Brain microvascular endothelial cell (primary cell): Measurements from ENCODE around the gene FARP1.

Experiments
- DNase-seq: peaks from one replicate; pipeline ENCODE4 v3.0.0-alpha.2; 2020
- H3K27ac ChIP-seq: fragments of 250-450 bp; sonication (Bioruptor Pico); 2 replicates; pipeline ENCODE4 v1.5.1; 2020; ENCODE audit warnings: mild to moderate bottlenecking, moderate library complexity
- H3K27me3 ChIP-seq: fragments of 250-450 bp; sonication (Bioruptor Pico); replicated peaks from 2 replicates; pipeline ENCODE4 v1.5.1; 2020; ENCODE audit warnings: mild to moderate bottlenecking
- H3K36me3 ChIP-seq: fragments of 250-450 bp; sonication (Bioruptor Pico); replicated peaks from 2 replicates; pipeline ENCODE4 v1.5.1; 2020; ENCODE audit warnings: mild to moderate bottlenecking
- H3K4me3 ChIP-seq: 2 replicates; pipeline ENCODE4 v1.5.1; 2011; ENCODE audit warnings: low read depth, mild to moderate bottlenecking, control low read depth, low read length, moderate library complexity
- CTCF ChIP-seq: IDR thresholded peaks from 2 replicates; pipeline ENCODE4 v1.5.1; 2011; ENCODE audit warnings: low read depth, mild to moderate bottlenecking, moderate library complexity, low read length, control low read depth, inconsistent platforms; ENCODE audit errors: missing control alignments
- in situ Hi-C: cut with HindIII; loops from 2 replicates; pipeline ENCODE4 v1.10.0; 2017; ENCODE audit warnings: low sequenced_read_pairs, low pct_ligation_motif_present

Gene FARP1

GRCh38 chr13:98099627-98100026 lies 43.3 kb upstream of the FARP1 start:
- H3K36me3 ChIP-seq: no peaks in the 10 kb centered on the region

GRCh38 chr13:98100481-98100880 lies 42.4 kb upstream of the FARP1 start:
- DNase-seq: no peak
- Histone ChIP-seq H3K4me3 (no peak overlapping the region), H3K27me3 (no peaks in the 10 kb centered on the region), H3K36me3 (no peaks in the 10 kb centered on the region), H3K27ac (no peak overlapping the region)
- no peak for TF ChIP-seq CTCF
- in situ Hi-C loops: no loop called here

More at GRCh38 chr13:98099627-98100026, 43.3 kb upstream of the FARP1 start:
- Histone ChIP-seq H3K27me3 (no peaks in the 10 kb centered on the region), H3K27ac (no peak overlapping the region), H3K4me3 (no peak overlapping the region)
- TF ChIP-seq CTCF: no peak
- in situ Hi-C loops: no loop called here
- DNase-seq: no peak

GRCh38 chr13:98103531-98103930 lies 39.4 kb upstream of the FARP1 start:
- DNase-seq: no peak
- no peak overlapping the region for H3K4me3 ChIP-seq
- H3K36me3 ChIP-seq: no peaks in the 10 kb centered on the region
- in situ Hi-C loops: no loop called here
- H3K27me3 ChIP-seq: no peaks in the 10 kb centered on the region
- no peak overlapping the region for H3K27ac ChIP-seq
- TF ChIP-seq CTCF: no peak

- in situ Hi-C loops: no loop called here
- H3K27me3 ChIP-seq: no peaks in the 10 kb centered on the region
- no peak overlapping the region for H3K4me3 ChIP-seq
- no peaks in the 10 kb centered on the region for H3K36me3 ChIP-seq
- DNase-seq: no peak
- TF ChIP-seq CTCF: peak; percentile 59
- H3K27ac ChIP-seq: no peak overlapping the region
These were observed 38.7 kb upstream of the FARP1 start for GRCh38 chr13:98103942-98104880.

GRCh38 chr13:98105929-98106336 lies 37.0 kb upstream of the FARP1 start:
- H3K4me3 ChIP-seq: no peak overlapping the region
- no peak overlapping the region for H3K27ac ChIP-seq
- TF ChIP-seq CTCF: no peak
- in situ Hi-C loops: no loop called here
- peak; percentile 64 for DNase-seq
- no peaks in the 10 kb centered on the region for H3K27me3 ChIP-seq
- H3K36me3 ChIP-seq: no peaks in the 10 kb centered on the region
